Testis (tissue), 2 donors: ENCODE measurements around the gene PSRC1.

Experiments used
- CTCF ChIP-seq, 3 experiments: fragments of 450-650 bp in 2 of 3; fragments of 200-600 bp in 1 of 3; sonication (generic) in 1 of 3; IDR thresholded peaks; one replicate each; pipeline ENCODE4 v1.5.1; 2016 to 2019; ENCODE audit warnings: antibody characterized with exemption in 3 of 3, mild to moderate bottlenecking in 2 of 3, moderate library complexity in 1 of 3
- POLR2A ChIP-seq: fragments of 450-650 bp; IDR thresholded peaks from one replicate; pipeline ENCODE4 v1.6.1; 2017; ENCODE audit warnings: antibody characterized with exemption, mild to moderate bottlenecking, moderate library complexity

GRCh38 chr1:109279615-109280278 lies 3.2 kb downstream of the PSRC1 start:
- TF ChIP-seq CTCF (IDR thresholded peaks at IDR 0.05) (no peak), POLR2A (no peak)
